ENCODE data around the gene HAUS5. TPM values are rescaled to one million over a fixed set of nuclear protein-coding genes. Genes with fewer than 3 reads are reported as not detected.

Gene HAUS5
- total RNA-seq, 5 donors from 2014 or later (not counting 1 experiment from before 2014, with no cell fraction given) = 25.5 to 34.1 (median 29.3) TPM

DNA sequence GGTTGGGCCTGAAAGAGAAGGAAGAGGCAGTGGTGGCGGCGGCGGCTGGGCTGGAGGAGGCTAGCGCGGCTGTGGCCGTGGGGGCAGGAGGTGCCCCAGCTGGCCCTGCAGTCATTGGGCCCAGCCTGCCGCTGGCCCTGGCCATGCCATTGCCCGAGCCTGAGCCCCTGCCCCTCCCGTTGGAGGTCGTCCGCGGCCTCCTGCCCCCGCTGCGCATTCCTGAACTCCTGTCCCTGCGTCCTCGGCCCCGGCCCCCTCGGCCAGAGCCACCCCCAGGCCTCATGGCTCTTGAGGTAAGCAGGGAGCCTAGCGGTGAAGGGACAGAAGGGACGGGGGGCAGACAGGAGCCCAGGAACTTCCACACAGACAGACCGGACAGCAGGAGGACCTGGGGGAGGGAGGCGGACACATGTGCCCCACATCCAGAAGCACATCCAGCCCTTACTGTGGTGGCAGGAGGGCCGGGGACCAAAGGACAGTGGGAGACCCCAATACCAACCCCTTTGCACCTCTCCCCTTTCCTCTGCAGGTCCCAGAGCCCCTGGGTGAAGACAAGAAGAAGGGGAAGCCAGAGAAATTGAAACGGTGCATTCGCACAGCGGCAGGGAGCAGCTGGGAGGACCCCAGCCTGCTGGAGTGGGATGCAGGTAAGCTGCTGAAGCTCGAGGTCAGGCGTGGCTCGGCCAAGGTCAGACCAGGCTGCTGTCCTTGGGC lies 21.3 kb downstream of the HAUS5 start:
- WGBS (ENCODE audit: insufficient coverage) = 95% methylated on average over 25 of the region's 29 CpGs

DNA sequence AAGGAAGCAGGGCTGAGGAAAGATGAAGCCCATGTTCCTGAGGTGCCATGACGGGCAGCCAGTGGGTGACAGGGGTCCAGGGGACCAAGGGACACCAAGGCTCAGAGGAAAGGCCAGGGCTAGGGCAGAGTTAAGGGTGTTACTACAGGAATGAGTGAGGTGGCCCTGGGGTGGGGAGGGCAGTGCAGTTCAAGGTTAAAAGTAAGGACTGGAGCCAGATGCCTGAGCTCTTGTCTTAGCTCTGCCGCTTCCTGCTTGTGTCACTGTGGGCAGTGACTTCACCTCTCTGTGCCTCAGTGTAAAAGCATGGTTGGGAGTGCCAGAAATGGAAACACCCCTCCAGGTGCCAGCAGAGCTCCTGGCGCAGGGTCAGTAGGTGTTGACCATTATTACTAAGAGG lies 24.1 kb downstream of the HAUS5 start:
- peaks cover 27 to 57% of the 10 kb centered on the region in 2 donors for H3K36me3 ChIP-seq (ENCODE audit: control insufficient read depth in 2 of 2, extremely low read depth in 1 of 2, insufficient read depth in 1 of 2, low read length in 1 of 2)
- CTCF ChIA-PET = no interaction called here
- no peak overlapping the region for H3K27ac Mint-ChIP-seq

More for the DNA sequence above, 21.3 kb downstream of the HAUS5 start:
- peaks cover 0 to under 1% of the 10 kb centered on the region in 2 donors for H3K27me3 Mint-ChIP-seq
- H3K4me3 Mint-ChIP-seq = no peak overlapping the region
- peaks cover 4 to 9% of the 10 kb centered on the region in 2 experiments for H3K4me1 ChIP-seq (ENCODE audit: control insufficient read depth in 1 of 2, extremely low read depth in 1 of 2, insufficient read depth in 2 of 2, low read length in 2 of 2)
- peaks cover 14 to 19% (median 16%) of the 10 kb centered on the region in 3 donors for H3K4me1 Mint-ChIP-seq
- ChIA-PET CTCF (interaction anchor here in 1 of 2 donors (0.6 kb wide), 2 partner anchors 22 to 420 kb away, joined by 3 to 6 read pairs; partner anchors contain the start of gene THAP8), POLR2A (no interaction called here)
- peaks cover 43% of the 10 kb centered on the region for H3K36me3 Mint-ChIP-seq
- no peak overlapping the region for H3K27ac ChIP-seq (ENCODE audit: low read length)
- no peaks in the 10 kb centered on the region for H3K9me3 ChIP-seq
- H3K36me3 ChIP-seq (ENCODE audit: control insufficient read depth in 2 of 2, extremely low read depth in 1 of 2, insufficient read depth in 1 of 2, low read length in 1 of 2) = peaks cover 30 to 69% of the 10 kb centered on the region in 2 donors
- H3K27me3 ChIP-seq (replicated peaks in 1 of 2; ENCODE audit: control insufficient read depth in 2 of 2, extremely low read depth in 1 of 2, insufficient read depth in 2 of 2, low read length in 1 of 2) = no peaks in the 10 kb centered on the region
- H3K27ac Mint-ChIP-seq = no peak overlapping the region
- H3K4me3 ChIP-seq (ENCODE audit: control insufficient read depth in 1 of 2, extremely low read depth in 1 of 2, low read length in 1 of 2) = no peak overlapping the region
- ATAC-seq (replicated peaks in 1 of 4) (no peak), DNase-seq (no peak)
- no peaks in the 10 kb centered on the region for H3K9me3 Mint-ChIP-seq

DNA sequence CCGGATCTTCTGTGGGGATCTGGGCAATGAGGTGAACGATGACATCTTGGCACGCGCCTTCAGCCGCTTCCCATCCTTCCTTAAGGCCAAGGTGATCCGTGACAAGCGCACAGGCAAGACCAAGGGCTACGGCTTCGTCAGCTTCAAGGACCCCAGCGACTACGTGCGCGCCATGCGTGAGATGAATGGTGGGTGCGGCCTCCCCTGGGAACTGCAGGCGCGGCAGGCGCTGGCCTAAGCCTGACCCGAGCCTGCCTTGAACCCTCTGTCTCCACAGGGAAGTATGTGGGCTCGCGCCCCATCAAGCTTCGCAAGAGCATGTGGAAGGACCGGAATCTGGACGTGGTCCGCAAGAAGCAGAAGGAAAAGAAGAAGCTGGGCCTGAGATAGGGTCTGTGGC lies 24.6 kb downstream of the HAUS5 start:
- Mint-ChIP-seq H3K4me1 (peaks cover 0 to 11% (median 11%) of the 10 kb centered on the region in 3 donors), H3K9me3 (no peaks in the 10 kb centered on the region), H3K27me3 (no peaks in the 10 kb centered on the region), H3K36me3 (peaks cover 27% of the 10 kb centered on the region), H3K4me3 (no peak overlapping the region), H3K27ac (no peak overlapping the region)
- no peak overlapping the region for H3K27ac ChIP-seq (ENCODE audit: low read length)
- ChIA-PET CTCF (no interaction called here), POLR2A (no interaction called here)
- no peak for ATAC-seq (replicated peaks in 1 of 4)
- DNase-seq = no peak
- peaks cover 24 to 52% of the 10 kb centered on the region in 2 donors for H3K36me3 ChIP-seq (ENCODE audit: control insufficient read depth in 2 of 2, extremely low read depth in 1 of 2, insufficient read depth in 1 of 2, low read length in 1 of 2)
- H3K4me1 ChIP-seq (ENCODE audit: control insufficient read depth in 1 of 2, extremely low read depth in 1 of 2, insufficient read depth in 2 of 2, low read length in 2 of 2) = peaks cover 2 to 12% of the 10 kb centered on the region in 2 experiments
- peaks cover 0 to 5% of the 10 kb centered on the region in 2 experiments for H3K27me3 ChIP-seq (replicated peaks in 1 of 2; ENCODE audit: control insufficient read depth in 2 of 2, extremely low read depth in 1 of 2, insufficient read depth in 2 of 2, low read length in 1 of 2)
- H3K4me3 ChIP-seq (ENCODE audit: control insufficient read depth in 1 of 2, extremely low read depth in 1 of 2, low read length in 1 of 2) = no peak overlapping the region
- WGBS (ENCODE audit: insufficient coverage) = 97% methylated on average over 17 of the region's 25 CpGs
- no peaks in the 10 kb centered on the region for H3K9me3 ChIP-seq

More for the DNA sequence above, 24.1 kb downstream of the HAUS5 start:
- Mint-ChIP-seq H3K36me3 (peaks cover 32% of the 10 kb centered on the region), H3K4me3 (no peak overlapping the region), H3K27me3 (no peaks in the 10 kb centered on the region), H3K4me1 (peaks cover 0 to 13% (median 10%) of the 10 kb centered on the region in 3 donors), H3K9me3 (no peaks in the 10 kb centered on the region)
- Histone ChIP-seq H3K4me1 (ENCODE audit: control insufficient read depth in 1 of 2, extremely low read depth in 1 of 2, insufficient read depth in 2 of 2, low read length in 2 of 2) (peaks cover 2 to 7% of the 10 kb centered on the region in 2 experiments), H3K9me3 (no peaks in the 10 kb centered on the region), H3K4me3 (ENCODE audit: control insufficient read depth in 1 of 2, extremely low read depth in 1 of 2, low read length in 1 of 2) (no peak overlapping the region), H3K27ac (ENCODE audit: low read length) (no peak overlapping the region), H3K27me3 (replicated peaks in 1 of 2; ENCODE audit: control insufficient read depth in 2 of 2, extremely low read depth in 1 of 2, insufficient read depth in 2 of 2, low read length in 1 of 2) (peaks cover 0 to 4% of the 10 kb centered on the region in 2 experiments)
- WGBS (ENCODE audit: insufficient coverage) = 100% methylated on average over 2 of the region's 3 CpGs
- ATAC-seq (replicated peaks in 1 of 4) = no peak
- POLR2A ChIA-PET = interaction anchor here in 1 of 2 donors (0.6 kb wide), 1 partner anchor 13 kb away, joined by 6 read pairs; no protein-coding TSS in a partner anchor
- DNase-seq = no peak

DNA sequence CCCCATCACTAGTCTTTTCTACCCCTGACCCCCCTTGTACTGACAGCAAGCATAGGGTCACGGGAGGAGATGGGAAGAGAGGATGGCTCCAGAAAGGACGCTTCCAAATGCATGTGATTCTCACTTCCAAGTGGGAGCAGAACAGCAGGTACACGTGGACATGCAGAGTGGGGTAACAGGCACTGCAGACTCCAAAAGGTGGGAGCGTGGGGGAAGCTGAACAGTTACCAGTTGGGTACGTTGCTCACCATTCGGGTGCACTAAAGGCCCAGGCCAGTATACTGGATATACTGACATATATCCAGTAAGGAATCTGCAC lies 26.7 kb downstream of the HAUS5 start:
- H3K4me3 Mint-ChIP-seq = no peak overlapping the region
- ATAC-seq (replicated peaks in 1 of 4) = no peak
- peaks cover 3 to 19% (median 13%) of the 10 kb centered on the region in 3 donors for H3K4me1 Mint-ChIP-seq
- H3K27me3 ChIP-seq (replicated peaks in 1 of 2; ENCODE audit: control insufficient read depth in 2 of 2, extremely low read depth in 1 of 2, insufficient read depth in 2 of 2, low read length in 1 of 2) = peaks cover 0 to 13% of the 10 kb centered on the region in 2 experiments
- H3K4me3 ChIP-seq (ENCODE audit: control insufficient read depth in 1 of 2, extremely low read depth in 1 of 2, low read length in 1 of 2) = no peak overlapping the region
- no peaks in the 10 kb centered on the region for H3K9me3 ChIP-seq
- no peaks in the 10 kb centered on the region for H3K9me3 Mint-ChIP-seq
- peaks cover 2 to 32% of the 10 kb centered on the region in 2 experiments for H3K4me1 ChIP-seq (ENCODE audit: control insufficient read depth in 1 of 2, extremely low read depth in 1 of 2, insufficient read depth in 2 of 2, low read length in 2 of 2)
- H3K27ac Mint-ChIP-seq = no peak overlapping the region
- peaks cover 17% of the 10 kb centered on the region for H3K36me3 Mint-ChIP-seq
- no peak for DNase-seq
- peaks cover 14 to 32% of the 10 kb centered on the region in 2 donors for H3K36me3 ChIP-seq (ENCODE audit: control insufficient read depth in 2 of 2, extremely low read depth in 1 of 2, insufficient read depth in 1 of 2, low read length in 1 of 2)
- no peaks in the 10 kb centered on the region for H3K27me3 Mint-ChIP-seq
- WGBS (ENCODE audit: insufficient coverage) = 69% methylated on average over 3 of the region's 6 CpGs
- ChIA-PET POLR2A (no interaction called here), CTCF (no interaction called here)
- no peak overlapping the region for H3K27ac ChIP-seq (ENCODE audit: low read length)

DNA sequence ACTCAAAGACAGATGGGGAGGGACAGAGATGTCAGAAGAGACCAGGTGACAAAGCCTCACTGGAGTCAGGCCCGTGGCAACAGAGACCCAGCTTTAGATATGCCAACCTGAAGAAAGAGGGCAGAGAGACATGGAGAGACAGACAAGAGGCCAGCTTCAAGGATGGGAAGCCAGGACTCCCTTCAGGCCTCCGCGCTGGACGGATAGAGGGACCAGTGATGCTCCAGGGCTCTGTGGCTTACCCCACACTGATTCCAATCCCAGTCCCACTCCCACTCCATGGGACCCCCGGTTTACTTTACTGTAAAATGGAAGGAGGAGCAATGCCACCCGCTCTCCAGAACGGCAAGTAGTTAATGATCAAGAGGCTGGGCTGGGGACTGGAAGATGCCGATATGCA lies 27.3 kb downstream of the HAUS5 start:
- ChIA-PET CTCF (no interaction called here), POLR2A (no interaction called here)
- WGBS (ENCODE audit: insufficient coverage) = 96% methylated on average over 4 of the region's 8 CpGs
- DNase-seq = no peak
- Mint-ChIP-seq H3K27ac (no peak overlapping the region), H3K36me3 (peaks cover 17% of the 10 kb centered on the region), H3K9me3 (no peaks in the 10 kb centered on the region), H3K27me3 (no peaks in the 10 kb centered on the region), H3K4me3 (no peak overlapping the region), H3K4me1 (peaks cover 8 to 25% (median 19%) of the 10 kb centered on the region in 3 donors)
- ATAC-seq (replicated peaks in 1 of 4) = no peak
- Histone ChIP-seq H3K9me3 (no peaks in the 10 kb centered on the region), H3K27ac (ENCODE audit: low read length) (no peak overlapping the region), H3K4me3 (ENCODE audit: control insufficient read depth in 1 of 2, extremely low read depth in 1 of 2, low read length in 1 of 2) (no peak overlapping the region), H3K27me3 (replicated peaks in 1 of 2; ENCODE audit: control insufficient read depth in 2 of 2, extremely low read depth in 1 of 2, insufficient read depth in 2 of 2, low read length in 1 of 2) (peaks cover 0 to 13% of the 10 kb centered on the region in 2 experiments), H3K36me3 (ENCODE audit: control insufficient read depth in 2 of 2, extremely low read depth in 1 of 2, insufficient read depth in 1 of 2, low read length in 1 of 2) (peaks cover 11 to 26% of the 10 kb centered on the region in 2 donors), H3K4me1 (ENCODE audit: control insufficient read depth in 1 of 2, extremely low read depth in 1 of 2, insufficient read depth in 2 of 2, low read length in 2 of 2) (peaks cover 2 to 36% of the 10 kb centered on the region in 2 experiments)

DNA sequence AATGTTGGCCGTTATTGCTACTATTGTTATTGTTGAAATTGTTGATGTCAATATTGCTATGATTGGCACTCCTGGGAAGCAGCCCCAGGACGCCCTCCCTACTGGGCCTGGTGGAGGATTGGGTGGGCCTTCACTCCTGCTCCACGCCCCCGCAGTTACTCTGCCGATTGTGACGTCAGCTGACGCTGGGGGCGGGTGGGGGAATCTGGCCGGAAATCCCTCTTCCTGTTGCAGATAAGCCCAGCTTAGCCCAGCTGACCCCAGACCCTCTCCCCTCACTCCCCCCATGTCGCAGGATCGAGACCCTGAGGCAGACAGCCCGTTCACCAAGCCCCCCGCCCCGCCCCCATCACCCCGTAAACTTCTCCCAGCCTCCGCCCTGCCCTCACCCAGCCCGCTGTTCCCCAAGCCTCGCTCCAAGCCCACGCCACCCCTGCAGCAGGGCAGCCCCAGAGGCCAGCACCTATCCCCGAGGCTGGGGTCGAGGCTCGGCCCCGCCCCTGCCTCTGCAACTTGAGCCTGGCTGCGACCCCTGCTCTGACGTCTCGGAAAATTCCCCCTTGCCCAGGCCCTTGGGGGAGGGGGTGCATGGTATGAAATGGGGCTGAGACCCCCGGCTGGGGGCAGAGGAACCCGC lies 29.1 kb downstream of the HAUS5 start, which contains the start of gene ETV2:
Gene ETV2, plus strand, starts transcription at position 231 of the 637 bp plus-strand sequence. CDS start 716 bp downstream, outside the sequence.
- CTCF ChIA-PET = no interaction called here
- WGBS (ENCODE audit: insufficient coverage) = 30% methylated on average over 14 of the region's 28 CpGs

More for the DNA sequence above, 29.1 kb downstream of the HAUS5 start, which contains the start of gene ETV2:
- ATAC-seq (replicated peaks in 1 of 4) = no peak
- Histone ChIP-seq H3K9me3 (no peaks in the 10 kb centered on the region), H3K27ac (ENCODE audit: low read length) (peak within 1 kb of the TSS; percentile 62), H3K4me3 (ENCODE audit: control insufficient read depth in 1 of 2, extremely low read depth in 1 of 2, low read length in 1 of 2) (peak within 1 kb of the TSS in 1 of 2 donors; percentile 33), H3K27me3 (replicated peaks in 1 of 2; ENCODE audit: control insufficient read depth in 2 of 2, extremely low read depth in 1 of 2, insufficient read depth in 2 of 2, low read length in 1 of 2) (peaks cover 0 to 13% of the 10 kb centered on the region in 2 experiments), H3K4me1 (ENCODE audit: control insufficient read depth in 1 of 2, extremely low read depth in 1 of 2, insufficient read depth in 2 of 2, low read length in 2 of 2) (peaks cover 2 to 44% of the 10 kb centered on the region in 2 experiments), H3K36me3 (ENCODE audit: control insufficient read depth in 2 of 2, extremely low read depth in 1 of 2, insufficient read depth in 1 of 2, low read length in 1 of 2) (peaks cover 6 to 15% of the 10 kb centered on the region in 2 donors)
- peak within 1 kb of the TSS in 1 of 2 donors; percentile 61 for H3K27ac Mint-ChIP-seq
- peak within 1 kb of the TSS; percentile 59 to 84 (median 75) for H3K4me3 Mint-ChIP-seq
- POLR2A ChIA-PET = no interaction called here
- no peaks in the 10 kb centered on the region for H3K27me3 Mint-ChIP-seq
- peaks cover 7% of the 10 kb centered on the region for H3K36me3 Mint-ChIP-seq
- H3K9me3 Mint-ChIP-seq = no peaks in the 10 kb centered on the region
- peak in 25 of 35 experiments; percentile 9 to 61 (median 34) for DNase-seq
- peaks cover 17 to 36% (median 29%) of the 10 kb centered on the region in 3 donors for H3K4me1 Mint-ChIP-seq
